Measurements from ENCODE around the gene DOCK4.

The DOCK4 gene

DNA sequence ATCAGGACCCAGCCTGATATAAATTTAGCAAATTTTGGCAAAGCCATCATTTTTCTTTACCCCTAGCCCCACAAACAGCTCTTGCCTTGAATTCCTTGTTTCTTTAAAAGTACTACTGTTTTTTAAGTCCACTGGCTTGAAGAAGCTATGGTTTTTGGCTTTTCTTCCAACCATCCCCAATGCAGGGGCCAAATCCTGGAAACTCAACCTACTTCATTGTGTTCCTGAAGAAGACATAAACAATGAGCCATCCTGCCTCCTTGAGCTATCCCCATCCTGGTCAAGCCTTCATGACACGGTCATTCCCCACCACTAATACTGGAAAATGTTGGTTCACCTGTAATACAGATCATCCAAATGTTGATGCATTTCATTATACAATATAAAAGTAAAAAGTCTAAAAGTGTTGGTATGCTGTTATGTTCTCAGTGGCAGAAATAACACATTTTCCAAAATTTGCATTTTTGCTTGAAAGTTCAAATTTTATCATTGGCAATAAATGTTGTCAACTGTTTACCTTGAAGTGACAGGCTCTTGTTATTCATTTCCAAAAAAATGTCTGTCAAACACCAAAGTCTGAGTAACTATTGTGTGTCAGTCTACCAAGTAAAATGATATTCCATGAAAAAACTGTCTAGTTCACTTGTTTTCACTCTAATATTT, 92.2 kb downstream of the DOCK4 start:
- Histone ChIP-seq H3K79me1 (replicated peaks; ENCODE audit: low read length, poor library complexity, severe bottlenecking) (peaks cover 38% of the 10 kb centered on the region), H3K4me2 (ENCODE audit: low read length, poor library complexity, severe bottlenecking) (no peak overlapping the region), H3K36me3 (ENCODE audit: control insufficient read depth in 1 of 2, insufficient read depth in 2 of 2, low read depth in 1 of 2, low read length in 2 of 2) (peaks cover 0 to 7% of the 10 kb centered on the region in 2 experiments), H3K4me3 (ENCODE audit: insufficient read depth in 1 of 2, low read depth in 1 of 2, low read length in 2 of 2) (no peak overlapping the region), H3K27ac (ENCODE audit: low read length, poor library complexity, severe bottlenecking) (no peak overlapping the region), H3K23ac (ENCODE audit: low read length in 2 of 2) (no peak overlapping the region), H3K18ac (ENCODE audit: low read depth in 1 of 2, low read length in 2 of 2) (no peak overlapping the region), H3K14ac (ENCODE audit: low read length in 2 of 2) (no peak overlapping the region), H3K27me3 (ENCODE audit: control insufficient read depth in 1 of 2, insufficient read depth in 1 of 2, low read length in 2 of 2) (no peaks in the 10 kb centered on the region), H3K4me1 (ENCODE audit: control insufficient read depth, insufficient read depth, low read depth, low read length) (no peaks in the 10 kb centered on the region), H4K8ac (ENCODE audit: low read length) (no peak overlapping the region), H3K9me3 (ENCODE audit: control insufficient read depth, low read length) (no peaks in the 10 kb centered on the region), H2BK15ac (ENCODE audit: low read depth, poor library complexity, severe bottlenecking) (no peak overlapping the region), H2BK120ac (ENCODE audit: low read depth, low read length) (no peak overlapping the region), H2AK5ac (ENCODE audit: low read length, severe bottlenecking) (no peak overlapping the region), H4K91ac (ENCODE audit: low read length) (no peak overlapping the region), H2BK12ac (ENCODE audit: low read length in 2 of 2) (no peak overlapping the region), H3K4ac (ENCODE audit: low read depth in 1 of 2, low read length in 2 of 2) (no peak overlapping the region), H2AFZ (ENCODE audit: low read depth, low read length) (no peak overlapping the region), H3K9ac (ENCODE audit: low read length) (no peak overlapping the region), H2BK5ac (ENCODE audit: low read depth, low read length, poor library complexity, severe bottlenecking) (no peak overlapping the region)
- WGBS, result no CpG with 5 or more reads among the region's 1 CpG
- no peak for DNase-seq

- Histone ChIP-seq H3K27me3 (ENCODE audit: control insufficient read depth in 1 of 2, insufficient read depth in 1 of 2, low read length in 2 of 2) (no peaks in the 10 kb centered on the region), H2AFZ (ENCODE audit: low read depth, low read length) (no peak overlapping the region), H3K18ac (ENCODE audit: low read depth in 1 of 2, low read length in 2 of 2) (peak overlapping the region in 1 of 2 experiments; percentile 29), H2AK5ac (ENCODE audit: low read length, severe bottlenecking) (peak overlapping the region; percentile 52), H4K91ac (ENCODE audit: low read length) (no peak overlapping the region), H3K4me1 (ENCODE audit: control insufficient read depth, insufficient read depth, low read depth, low read length) (no peaks in the 10 kb centered on the region), H4K8ac (ENCODE audit: low read length) (no peak overlapping the region), H3K14ac (ENCODE audit: low read length in 2 of 2) (no peak overlapping the region), H3K27ac (ENCODE audit: low read length, poor library complexity, severe bottlenecking) (no peak overlapping the region), H2BK120ac (ENCODE audit: low read depth, low read length) (no peak overlapping the region), H3K9me3 (ENCODE audit: control insufficient read depth, low read length) (no peaks in the 10 kb centered on the region), H2BK5ac (ENCODE audit: low read depth, low read length, poor library complexity, severe bottlenecking) (no peak overlapping the region), H3K9ac (ENCODE audit: low read length) (peak overlapping the region; percentile 86), H2BK15ac (ENCODE audit: low read depth, poor library complexity, severe bottlenecking) (no peak overlapping the region), H3K4me3 (ENCODE audit: insufficient read depth in 1 of 2, low read depth in 1 of 2, low read length in 2 of 2) (peak overlapping the region in 1 of 2 experiments; percentile 43), H2BK12ac (ENCODE audit: low read length in 2 of 2) (no peak overlapping the region), H3K4me2 (ENCODE audit: low read length, poor library complexity, severe bottlenecking) (no peak overlapping the region), H3K23ac (ENCODE audit: low read length in 2 of 2) (no peak overlapping the region), H3K79me1 (replicated peaks; ENCODE audit: low read length, poor library complexity, severe bottlenecking) (peaks cover 38% of the 10 kb centered on the region), H3K36me3 (ENCODE audit: control insufficient read depth in 1 of 2, insufficient read depth in 2 of 2, low read depth in 1 of 2, low read length in 2 of 2) (peaks cover 0 to 7% of the 10 kb centered on the region in 2 experiments), H3K4ac (ENCODE audit: low read depth in 1 of 2, low read length in 2 of 2) (no peak overlapping the region)
- DNase-seq, result peak; percentile 78
- 71% methylated on average over 4 of the region's 5 CpGs for WGBS
Measured at GRCh38 chr7:112112822-112113255, 93.4 kb downstream of the DOCK4 start.

- no peak overlapping the region for H3K4me3 ChIP-seq (ENCODE audit: insufficient read depth in 1 of 2, low read depth in 1 of 2, low read length in 2 of 2)
- H3K4ac ChIP-seq (ENCODE audit: low read depth in 1 of 2, low read length in 2 of 2), result no peak overlapping the region
- H3K9ac ChIP-seq (ENCODE audit: low read length), result no peak overlapping the region
- no peak overlapping the region for H3K27ac ChIP-seq (ENCODE audit: low read length, poor library complexity, severe bottlenecking)
- H3K14ac ChIP-seq (ENCODE audit: low read length in 2 of 2), result no peak overlapping the region
- peaks cover 0 to 7% of the 10 kb centered on the region in 2 experiments for H3K36me3 ChIP-seq (ENCODE audit: control insufficient read depth in 1 of 2, insufficient read depth in 2 of 2, low read depth in 1 of 2, low read length in 2 of 2)
- no peak overlapping the region for H2BK15ac ChIP-seq (ENCODE audit: low read depth, poor library complexity, severe bottlenecking)
- H2AK5ac ChIP-seq (ENCODE audit: low read length, severe bottlenecking), result no peak overlapping the region
- no peak overlapping the region for H4K91ac ChIP-seq (ENCODE audit: low read length)
- H2AFZ ChIP-seq (ENCODE audit: low read depth, low read length), result no peak overlapping the region
- H4K8ac ChIP-seq (ENCODE audit: low read length), result no peak overlapping the region
- no peaks in the 10 kb centered on the region for H3K27me3 ChIP-seq (ENCODE audit: control insufficient read depth in 1 of 2, insufficient read depth in 1 of 2, low read length in 2 of 2)
- no peaks in the 10 kb centered on the region for H3K9me3 ChIP-seq (ENCODE audit: control insufficient read depth, low read length)
- DNase-seq, result no peak
- no peaks in the 10 kb centered on the region for H3K4me1 ChIP-seq (ENCODE audit: control insufficient read depth, insufficient read depth, low read depth, low read length)
- H3K79me1 ChIP-seq (replicated peaks; ENCODE audit: low read length, poor library complexity, severe bottlenecking), result peaks cover 33% of the 10 kb centered on the region
- no peak overlapping the region for H2BK5ac ChIP-seq (ENCODE audit: low read depth, low read length, poor library complexity, severe bottlenecking)
- 98% methylated on average over 7 of the region's 7 CpGs for WGBS
- H3K18ac ChIP-seq (ENCODE audit: low read depth in 1 of 2, low read length in 2 of 2), result no peak overlapping the region
- H3K4me2 ChIP-seq (ENCODE audit: low read length, poor library complexity, severe bottlenecking), result no peak overlapping the region
- no peak overlapping the region for H3K23ac ChIP-seq (ENCODE audit: low read length in 2 of 2)
- H2BK12ac ChIP-seq (ENCODE audit: low read length in 2 of 2), result no peak overlapping the region
- no peak overlapping the region for H2BK120ac ChIP-seq (ENCODE audit: low read depth, low read length)
Measured at GRCh38 chr7:112110651-112111050, 95.5 kb downstream of the DOCK4 start.

DNA sequence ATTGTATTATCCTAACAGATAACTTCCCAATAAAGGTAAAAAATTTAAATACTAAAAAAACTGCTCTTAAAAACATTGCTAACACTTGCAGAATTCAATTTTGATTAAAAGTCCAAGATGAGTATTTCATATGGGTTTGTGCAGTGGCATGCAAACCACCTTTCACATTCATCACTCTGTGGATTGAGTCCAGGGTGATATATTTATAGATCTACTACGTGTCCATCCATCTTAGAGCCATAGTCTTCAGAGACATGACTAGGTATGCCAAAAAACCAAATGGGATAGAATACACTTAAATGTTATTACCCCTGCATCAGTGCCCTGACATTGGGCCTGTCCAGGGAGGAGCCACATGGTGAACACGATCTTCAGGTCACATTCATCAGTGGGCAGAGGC, 96.0 kb downstream of the DOCK4 start:
- no peak overlapping the region for H3K4me2 ChIP-seq (ENCODE audit: low read length, poor library complexity, severe bottlenecking)
- no peak overlapping the region for H3K18ac ChIP-seq (ENCODE audit: low read depth in 1 of 2, low read length in 2 of 2)
- no peak overlapping the region for H2AK5ac ChIP-seq (ENCODE audit: low read length, severe bottlenecking)
- no peak overlapping the region for H4K8ac ChIP-seq (ENCODE audit: low read length)
- WGBS, result 100% methylated on average over 2 of the region's 2 CpGs
- DNase-seq, result no peak
- H3K36me3 ChIP-seq (ENCODE audit: control insufficient read depth in 1 of 2, insufficient read depth in 2 of 2, low read depth in 1 of 2, low read length in 2 of 2), result peaks cover 0 to 7% of the 10 kb centered on the region in 2 experiments
- H2BK120ac ChIP-seq (ENCODE audit: low read depth, low read length), result no peak overlapping the region
- no peak overlapping the region for H2BK5ac ChIP-seq (ENCODE audit: low read depth, low read length, poor library complexity, severe bottlenecking)
- no peak overlapping the region for H3K9ac ChIP-seq (ENCODE audit: low read length)
- no peaks in the 10 kb centered on the region for H3K9me3 ChIP-seq (ENCODE audit: control insufficient read depth, low read length)
- no peak overlapping the region for H3K14ac ChIP-seq (ENCODE audit: low read length in 2 of 2)
- H2BK15ac ChIP-seq (ENCODE audit: low read depth, poor library complexity, severe bottlenecking), result no peak overlapping the region
- no peak overlapping the region for H2AFZ ChIP-seq (ENCODE audit: low read depth, low read length)
- H2BK12ac ChIP-seq (ENCODE audit: low read length in 2 of 2), result no peak overlapping the region
- no peaks in the 10 kb centered on the region for H3K27me3 ChIP-seq (ENCODE audit: control insufficient read depth in 1 of 2, insufficient read depth in 1 of 2, low read length in 2 of 2)
- H3K79me1 ChIP-seq (replicated peaks; ENCODE audit: low read length, poor library complexity, severe bottlenecking), result peaks cover 33% of the 10 kb centered on the region
- H3K4ac ChIP-seq (ENCODE audit: low read depth in 1 of 2, low read length in 2 of 2), result no peak overlapping the region
- H3K23ac ChIP-seq (ENCODE audit: low read length in 2 of 2), result no peak overlapping the region
- H3K4me1 ChIP-seq (ENCODE audit: control insufficient read depth, insufficient read depth, low read depth, low read length), result no peaks in the 10 kb centered on the region
- no peak overlapping the region for H3K27ac ChIP-seq (ENCODE audit: low read length, poor library complexity, severe bottlenecking)
- H4K91ac ChIP-seq (ENCODE audit: low read length), result no peak overlapping the region
- no peak overlapping the region for H3K4me3 ChIP-seq (ENCODE audit: insufficient read depth in 1 of 2, low read depth in 1 of 2, low read length in 2 of 2)
